Peyer's patch (tissue), 4 donors: Measurements from ENCODE around the gene TYMS.

ENCODE experiments used
- POLR2A ChIP-seq, 2 donors: fragments of 450-650 bp; IDR thresholded peaks; one replicate each; pipeline ENCODE4 v1.5.1; 2017; ENCODE audit warnings: antibody characterized with exemption in 2 of 2, mild to moderate bottlenecking in 2 of 2, moderate library complexity in 2 of 2
- TF ChIP-seq, protein P1 (sequence below), 6 experiments: fragments of 450-650 bp in 4 of 6; fragments of 200-600 bp in 2 of 6; sonication (generic) in 1 of 6; IDR thresholded peaks; one replicate each; pipeline ENCODE4 v1.5.1; 2017 to 2019; ENCODE audit warnings: antibody characterized with exemption in 6 of 6, mild to moderate bottlenecking in 3 of 6, moderate library complexity in 1 of 6

DNA sequence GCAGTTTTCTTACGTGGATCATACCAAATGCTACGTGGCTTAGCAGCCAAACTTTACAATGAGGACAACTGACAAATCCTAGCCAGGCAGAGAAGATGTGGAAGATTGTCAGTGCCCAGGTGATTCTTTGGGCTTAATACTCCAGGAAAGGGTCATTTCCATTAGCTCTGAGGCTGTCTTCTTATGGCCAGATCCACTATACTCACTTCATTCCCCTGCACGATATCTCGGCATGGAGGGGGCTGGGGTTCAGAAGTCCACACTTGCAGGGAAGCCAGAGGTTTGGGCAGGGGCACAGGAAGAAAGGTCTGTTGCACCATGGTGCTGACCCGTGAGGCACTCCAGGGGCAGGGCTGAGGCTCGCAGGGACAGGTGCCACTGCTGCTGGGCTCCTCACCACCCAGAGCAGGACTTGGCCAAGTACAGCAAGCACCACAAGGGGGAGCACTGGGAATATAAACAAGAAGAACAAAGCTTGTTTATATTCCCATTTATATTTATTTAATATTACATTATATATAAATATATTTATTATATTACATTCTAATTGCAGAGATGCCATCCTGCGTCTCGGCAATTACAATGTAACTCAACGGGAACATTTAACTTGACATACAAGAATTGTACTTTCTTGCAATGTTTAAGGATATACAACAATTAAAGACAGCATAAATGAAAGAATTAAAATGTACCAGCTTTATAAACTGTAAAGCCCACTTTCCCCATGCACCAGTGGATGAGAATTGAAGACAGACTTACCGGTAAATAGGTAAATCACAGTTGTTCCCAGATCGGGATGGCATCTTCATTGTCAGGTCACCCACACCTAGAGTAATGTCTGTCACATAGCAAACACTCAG lies 33.5 kb upstream of the TYMS start:
- TF ChIP-seq, protein P1, sequence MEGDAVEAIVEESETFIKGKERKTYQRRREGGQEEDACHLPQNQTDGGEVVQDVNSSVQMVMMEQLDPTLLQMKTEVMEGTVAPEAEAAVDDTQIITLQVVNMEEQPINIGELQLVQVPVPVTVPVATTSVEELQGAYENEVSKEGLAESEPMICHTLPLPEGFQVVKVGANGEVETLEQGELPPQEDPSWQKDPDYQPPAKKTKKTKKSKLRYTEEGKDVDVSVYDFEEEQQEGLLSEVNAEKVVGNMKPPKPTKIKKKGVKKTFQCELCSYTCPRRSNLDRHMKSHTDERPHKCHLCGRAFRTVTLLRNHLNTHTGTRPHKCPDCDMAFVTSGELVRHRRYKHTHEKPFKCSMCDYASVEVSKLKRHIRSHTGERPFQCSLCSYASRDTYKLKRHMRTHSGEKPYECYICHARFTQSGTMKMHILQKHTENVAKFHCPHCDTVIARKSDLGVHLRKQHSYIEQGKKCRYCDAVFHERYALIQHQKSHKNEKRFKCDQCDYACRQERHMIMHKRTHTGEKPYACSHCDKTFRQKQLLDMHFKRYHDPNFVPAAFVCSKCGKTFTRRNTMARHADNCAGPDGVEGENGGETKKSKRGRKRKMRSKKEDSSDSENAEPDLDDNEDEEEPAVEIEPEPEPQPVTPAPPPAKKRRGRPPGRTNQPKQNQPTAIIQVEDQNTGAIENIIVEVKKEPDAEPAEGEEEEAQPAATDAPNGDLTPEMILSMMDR (IDR thresholded peaks at IDR 0.05) = peak in 5 of 6 experiments; percentile 27 to 54 (median 50)
- no peak for TF ChIP-seq POLR2A (IDR thresholded peaks at IDR 0.05)
